IPS-20b (cell line): ENCODE measurements around the gene CTBP1.

Experiments used
- H3K27ac ChIP-seq: one replicate; pipeline ENCODE4 v1.5.1; 2013; ENCODE audit warnings: low read length
- H3K27me3 ChIP-seq: 2 replicates; pipeline ENCODE4 v1.6.1; 2013; ENCODE audit warnings: mild to moderate bottlenecking, low read length, inconsistent platforms; ENCODE audit not compliant: insufficient read depth
- H3K36me3 ChIP-seq: 2 replicates; pipeline ENCODE4 v1.6.1; 2013; ENCODE audit warnings: low read depth, mild to moderate bottlenecking, inconsistent platforms, low read length, moderate library complexity; ENCODE audit not compliant: insufficient read depth
- H3K4me1 ChIP-seq: 2 replicates; pipeline ENCODE4 v1.6.1; 2013; ENCODE audit warnings: mild to moderate bottlenecking, control low read depth, inconsistent platforms, low read length, moderate library complexity; ENCODE audit not compliant: insufficient read depth
- H3K4me3 ChIP-seq: 2 replicates; pipeline ENCODE4 v1.5.1; 2013; ENCODE audit warnings: mild to moderate bottlenecking, low read length, inconsistent platforms
- H3K9ac ChIP-seq: 2 replicates; pipeline ENCODE4 v1.6.1; 2013; ENCODE audit warnings: low read depth, mild to moderate bottlenecking, inconsistent platforms, low read length, moderate library complexity
- H3K9me3 ChIP-seq: 2 replicates; pipeline ENCODE4 v1.6.1; 2013; ENCODE audit warnings: mild to moderate bottlenecking, low read depth, low read length, inconsistent platforms; ENCODE audit not compliant: insufficient read depth

CTBP1 gene

DNA sequence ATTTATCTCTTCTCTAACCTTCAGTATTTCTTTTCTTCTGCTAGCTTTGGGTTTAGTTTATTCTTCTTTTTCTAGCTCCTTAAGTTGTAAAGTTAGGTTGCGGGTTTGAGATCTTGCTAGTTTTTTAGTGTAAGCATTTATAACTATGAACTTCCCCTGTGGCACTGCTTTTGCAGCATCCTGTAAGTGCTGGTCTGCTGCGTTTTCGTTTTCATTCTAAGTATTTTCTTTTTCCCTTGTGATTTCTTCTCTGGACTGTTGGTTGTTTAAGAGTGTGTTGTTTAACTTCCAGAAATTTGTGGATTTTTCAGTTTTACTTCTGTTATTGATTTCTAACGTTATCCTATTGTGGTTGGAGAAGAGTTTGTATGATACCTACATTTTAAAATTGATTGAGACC is 11.0 kb upstream of the CTBP1 start:
- Histone ChIP-seq H3K4me1 (no peaks in the 10 kb centered on the region), H3K4me3 (no peak overlapping the region), H3K9ac (no peak overlapping the region), H3K27ac (no peak overlapping the region), H3K36me3 (no peaks in the 10 kb centered on the region), H3K27me3 (no peaks in the 10 kb centered on the region), H3K9me3 (peaks cover 28% of the 10 kb centered on the region)

- Histone ChIP-seq H3K27ac (no peak overlapping the region), H3K36me3 (no peaks in the 10 kb centered on the region), H3K9ac (no peak overlapping the region), H3K9me3 (peaks cover 43% of the 10 kb centered on the region), H3K27me3 (no peaks in the 10 kb centered on the region), H3K4me3 (no peak overlapping the region), H3K4me1 (no peaks in the 10 kb centered on the region)
Observed at GRCh38 chr4:1258457-1258856, 9.5 kb upstream of the CTBP1 start.

DNA sequence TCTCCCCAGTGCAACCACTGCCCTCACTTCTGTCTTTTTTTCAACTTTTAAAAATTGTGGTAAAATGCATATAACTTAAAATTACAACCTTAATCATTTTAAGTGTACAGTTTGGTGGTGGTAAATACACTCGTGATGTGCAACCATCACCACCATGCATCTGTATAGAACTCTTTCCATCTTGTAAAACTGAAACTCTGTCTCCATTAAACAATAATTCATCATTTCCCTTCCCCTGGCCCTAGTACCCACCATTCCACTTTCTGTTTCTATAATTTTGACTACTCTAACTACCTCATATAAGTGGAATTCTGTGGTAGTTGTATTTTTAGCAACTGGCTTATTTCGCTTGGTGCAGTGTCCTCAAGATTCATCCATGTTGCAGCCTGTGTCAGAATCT is 6.8 kb upstream of the CTBP1 start:
- H3K9me3 ChIP-seq: peaks cover 69% of the 10 kb centered on the region

DNA sequence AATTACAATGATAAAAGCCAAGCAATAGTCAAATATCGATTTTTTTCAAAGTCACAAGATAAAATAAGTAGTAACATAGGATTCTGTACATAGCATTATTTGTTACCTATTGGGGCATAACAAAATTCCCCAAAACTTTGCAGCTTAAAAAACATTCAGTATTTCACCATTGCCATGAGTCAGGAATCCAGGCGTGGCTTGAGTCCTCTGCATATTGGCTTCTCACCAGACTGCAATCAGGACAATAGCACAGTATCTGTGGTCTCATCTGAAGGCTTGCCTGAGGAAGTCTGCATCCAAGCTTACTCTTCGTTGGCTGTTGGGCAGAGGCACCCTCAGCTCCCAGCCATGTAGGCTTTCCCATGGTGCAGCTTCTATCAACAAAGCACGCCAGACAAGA is 6.2 kb upstream of the CTBP1 start:
- Histone ChIP-seq H3K4me1 (no peaks in the 10 kb centered on the region; the same call in 1 of the 2 replicates), H3K4me3 (no peak overlapping the region), H3K27ac (no peak overlapping the region), H3K27me3 (peaks cover under 1% of the 10 kb centered on the region; the same call in 1 of the 2 replicates), H3K9ac (no peak overlapping the region), H3K36me3 (peaks cover 8% of the 10 kb centered on the region; the same call in 1 of the 2 replicates), H3K9me3 (peaks cover 75% of the 10 kb centered on the region)

More for the DNA sequence above, 6.8 kb upstream of the CTBP1 start:
- peaks cover 8% of the 10 kb centered on the region; the same call in 1 of the 2 replicates for H3K36me3 ChIP-seq
- no peaks in the 10 kb centered on the region for H3K4me1 ChIP-seq
- H3K27ac ChIP-seq: no peak overlapping the region
- H3K9ac ChIP-seq: no peak overlapping the region
- H3K27me3 ChIP-seq: no peaks in the 10 kb centered on the region
- no peak overlapping the region for H3K4me3 ChIP-seq

GRCh38 chr4:1253831-1254230 is 4.9 kb upstream of the CTBP1 start:
- no peaks in the 10 kb centered on the region; the same call in 1 of the 2 replicates for H3K4me1 ChIP-seq
- H3K4me3 ChIP-seq: no peak overlapping the region
- no peak overlapping the region for H3K9ac ChIP-seq
- no peak overlapping the region for H3K27ac ChIP-seq
- H3K9me3 ChIP-seq: peaks cover 75% of the 10 kb centered on the region
- peaks cover 6% of the 10 kb centered on the region; the same call in 1 of the 2 replicates for H3K27me3 ChIP-seq
- peaks cover 8% of the 10 kb centered on the region; the same call in 1 of the 2 replicates for H3K36me3 ChIP-seq

DNA sequence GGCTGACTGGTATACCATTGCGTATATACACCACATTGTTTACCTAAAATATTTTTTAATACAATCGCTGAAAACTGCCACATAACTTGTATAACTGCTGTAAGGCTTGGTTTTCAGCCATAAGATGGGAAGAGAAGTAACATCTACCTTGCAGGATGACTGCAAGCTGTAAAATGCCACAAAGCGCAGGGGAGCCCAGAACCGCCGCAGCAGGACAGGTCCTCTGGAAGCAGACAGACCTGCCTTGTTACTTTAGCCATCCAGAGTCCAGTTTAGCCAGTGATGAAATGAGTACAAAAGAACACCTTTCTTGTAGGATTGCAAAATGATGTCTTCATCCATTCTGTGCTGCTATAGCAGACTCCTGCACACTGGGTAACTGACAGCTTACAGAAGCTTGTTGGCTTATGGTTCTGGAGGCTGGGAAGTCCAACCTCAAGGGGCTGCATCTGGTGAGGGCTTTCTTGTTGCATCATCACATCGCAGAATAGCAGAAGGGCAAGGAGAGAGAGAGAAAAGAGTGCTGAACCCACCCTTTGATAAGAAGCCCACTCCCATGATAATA is 4.1 kb upstream of the CTBP1 start:
- Histone ChIP-seq H3K4me1 (no peaks in the 10 kb centered on the region; the same call in 1 of the 2 replicates), H3K4me3 (no peak overlapping the region), H3K9me3 (peaks cover 72% of the 10 kb centered on the region), H3K9ac (no peak overlapping the region), H3K27ac (no peak overlapping the region), H3K36me3 (peaks cover 8% of the 10 kb centered on the region; the same call in 1 of the 2 replicates), H3K27me3 (peaks cover 6% of the 10 kb centered on the region; the same call in 1 of the 2 replicates)

- no peak overlapping the region for H3K4me3 ChIP-seq
- H3K4me1 ChIP-seq: peaks cover 4% of the 10 kb centered on the region; the same call in 1 of the 2 replicates
- H3K27ac ChIP-seq: no peak overlapping the region
- H3K36me3 ChIP-seq: peaks cover 8% of the 10 kb centered on the region; the same call in 1 of the 2 replicates
- H3K9me3 ChIP-seq: peaks cover 64% of the 10 kb centered on the region
- no peak overlapping the region for H3K9ac ChIP-seq
- peaks cover 6% of the 10 kb centered on the region; the same call in 1 of the 2 replicates for H3K27me3 ChIP-seq
Observed at GRCh38 chr4:1251773-1252066, 2.8 kb upstream of the CTBP1 start.

- peaks cover 59% of the 10 kb centered on the region for H3K9me3 ChIP-seq
- H3K36me3 ChIP-seq: peaks cover 8% of the 10 kb centered on the region; the same call in 1 of the 2 replicates
- peaks cover 6% of the 10 kb centered on the region; the same call in 1 of the 2 replicates for H3K27me3 ChIP-seq
- peaks cover 4% of the 10 kb centered on the region; the same call in 1 of the 2 replicates for H3K4me1 ChIP-seq
- H3K27ac ChIP-seq: no peak overlapping the region
- H3K9ac ChIP-seq: no peak overlapping the region
- H3K4me3 ChIP-seq: no peak overlapping the region
Observed at GRCh38 chr4:1250921-1251772, 2.2 kb upstream of the CTBP1 start.

GRCh38 chr4:1250527-1250812 is 1.5 kb upstream of the CTBP1 start:
- peaks cover 4% of the 10 kb centered on the region; the same call in 1 of the 2 replicates for H3K4me1 ChIP-seq
- no peak overlapping the region for H3K27ac ChIP-seq
- H3K9me3 ChIP-seq: peaks cover 53% of the 10 kb centered on the region
- H3K27me3 ChIP-seq: peaks cover 6% of the 10 kb centered on the region; the same call in 1 of the 2 replicates
- no peak overlapping the region for H3K9ac ChIP-seq
- peaks cover 8% of the 10 kb centered on the region; the same call in 1 of the 2 replicates for H3K36me3 ChIP-seq
- peak overlapping the region; percentile 69; the same call in 1 of the 2 replicates for H3K4me3 ChIP-seq

DNA sequence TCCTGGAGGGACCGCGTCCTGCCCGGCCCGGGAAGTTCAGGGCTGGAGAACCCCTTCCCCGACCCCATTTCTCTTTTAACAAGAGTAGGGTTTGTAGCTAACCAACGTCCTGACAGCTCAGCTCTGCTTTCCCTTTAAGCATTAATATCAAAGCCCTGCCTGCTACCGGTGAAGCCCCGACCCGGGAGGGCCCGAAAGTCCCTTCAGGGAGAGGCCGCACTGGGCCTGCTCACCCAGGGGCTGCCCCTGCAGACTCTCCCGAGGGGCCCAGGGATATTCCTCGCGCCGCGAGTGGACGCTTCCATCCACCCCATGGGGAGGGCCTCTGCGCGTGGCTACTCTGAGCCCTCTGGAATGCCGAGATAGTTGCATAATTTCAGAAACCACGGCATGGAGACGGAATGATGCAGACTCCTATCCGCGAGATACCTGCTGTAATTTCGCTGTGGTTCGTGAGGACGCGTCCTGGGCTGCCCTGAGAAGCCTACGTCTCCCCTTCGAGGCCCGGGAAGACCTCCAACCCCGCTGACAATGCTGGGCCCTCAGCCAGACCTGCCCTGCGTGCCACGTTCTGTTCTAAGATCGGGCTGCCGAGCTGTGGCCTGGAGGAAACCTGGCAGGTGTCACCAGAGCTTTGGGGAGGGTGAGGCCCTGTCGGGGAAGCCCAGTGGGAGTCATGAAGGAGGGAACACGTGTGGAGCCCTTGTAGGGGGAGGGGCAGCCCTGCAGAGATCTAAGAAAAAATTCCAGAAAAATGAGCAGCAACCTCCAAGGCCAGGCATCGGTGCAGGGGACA is 999 bp upstream of the CTBP1 start:
- H3K4me3 ChIP-seq: peak overlapping the region; percentile 69
- peaks cover 47% of the 10 kb centered on the region for H3K9me3 ChIP-seq
- H3K4me1 ChIP-seq: peaks cover 4% of the 10 kb centered on the region; the same call in 1 of the 2 replicates
- peaks cover 6% of the 10 kb centered on the region; the same call in 1 of the 2 replicates for H3K27me3 ChIP-seq
- peaks cover 8% of the 10 kb centered on the region; the same call in 1 of the 2 replicates for H3K36me3 ChIP-seq
- H3K27ac ChIP-seq: no peak overlapping the region
- peak overlapping the region; percentile 75; the same call in 1 of the 2 replicates for H3K9ac ChIP-seq

DNA sequence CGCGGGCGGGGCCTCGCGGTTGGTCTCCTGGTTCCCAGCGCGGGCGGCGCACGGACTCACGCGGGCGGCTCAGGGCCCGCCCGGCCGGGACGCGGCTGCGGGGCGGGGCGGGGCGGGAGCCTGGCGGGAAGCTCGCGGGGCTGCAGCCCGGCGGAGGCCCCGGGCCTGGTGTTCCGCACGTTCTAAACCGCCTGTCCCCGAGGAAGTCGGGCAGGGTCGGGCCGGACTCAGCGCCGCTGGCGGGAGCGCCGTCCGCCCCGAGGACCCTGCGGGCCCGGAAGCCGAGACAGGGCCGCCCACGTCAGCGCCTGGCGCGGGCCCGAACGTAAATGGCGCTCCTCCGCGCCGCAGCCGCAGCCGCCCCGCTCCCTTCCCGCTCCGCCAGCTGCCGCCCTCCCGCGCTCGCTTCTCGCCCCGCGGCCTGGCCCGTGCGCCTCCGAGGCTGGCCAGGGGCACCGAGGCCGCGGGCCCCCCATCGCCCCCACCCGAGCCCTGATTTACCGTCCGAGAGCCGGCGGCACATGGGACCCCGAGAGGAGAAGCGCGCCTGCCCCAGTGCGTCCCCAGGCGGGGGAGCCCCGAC is 309 bp upstream of the CTBP1 start:
- Histone ChIP-seq H3K9ac (peak overlapping the region; percentile 75; the same call in 1 of the 2 replicates), H3K27ac (no peak overlapping the region), H3K4me1 (peaks cover 4% of the 10 kb centered on the region; the same call in 1 of the 2 replicates), H3K27me3 (peaks cover 6% of the 10 kb centered on the region; the same call in 1 of the 2 replicates), H3K4me3 (peak overlapping the region; percentile 69), H3K36me3 (peaks cover 8% of the 10 kb centered on the region; the same call in 1 of the 2 replicates), H3K9me3 (peaks cover 40% of the 10 kb centered on the region)
